ENCODE data around the gene OSBPL5. TPM values are rescaled to one million over a fixed set of nuclear protein-coding genes. Genes with fewer than 3 reads are reported as not detected.

Gene OSBPL5
- total and polyA plus RNA-seq, 9 of the 15 experiments (the other 6 are each of a cell fraction or from before 2014, with no cell fraction given): 0.06 to 14.8 (median 3.2) TPM

DNA sequence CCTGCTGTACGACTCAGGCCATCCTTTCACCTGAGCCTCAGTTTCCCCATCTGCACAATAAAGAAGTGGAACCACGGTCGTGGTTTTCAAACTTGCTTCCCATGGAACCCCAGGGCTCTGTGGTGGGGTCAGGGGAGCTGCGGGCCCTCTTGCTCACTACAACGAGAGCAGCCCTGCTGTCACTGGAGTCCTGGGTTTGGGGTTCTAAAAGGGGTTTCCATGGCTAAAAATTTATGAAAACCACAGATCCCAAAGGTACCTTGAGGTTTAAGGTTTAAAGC lies 62.5 kb downstream of the OSBPL5 start:
- Histone ChIP-seq H3K4me2 (ENCODE audit: insufficient read depth, low read length) (no peak overlapping the region), H3K4me3 (no peak overlapping the region), H3K4me1 (replicated peaks in 1 of 2; ENCODE audit: control insufficient read depth in 2 of 2, insufficient read depth in 2 of 2, low read length in 2 of 2) (peaks cover 0 to 10% of the 10 kb centered on the region in 2 experiments; a peak in 2 of 5 replicates), H3K27me3 (ENCODE audit: control insufficient read depth in 2 of 2, insufficient read depth in 2 of 2, low read length in 2 of 2) (no peaks in the 10 kb centered on the region), H3K9ac (ENCODE audit: insufficient read depth in 1 of 2, low read depth in 2 of 2, low read length in 2 of 2) (no peak overlapping the region), H3K36me3 (ENCODE audit: control insufficient read depth, insufficient read depth, low read length) (no peaks in the 10 kb centered on the region), H4K20me1 (replicated peaks; ENCODE audit: control insufficient read depth, insufficient read depth, low read length) (no peaks in the 10 kb centered on the region; the same call in 1 of the 2 replicates), H2AFZ (ENCODE audit: low read depth, low read length) (no peak overlapping the region), H3K79me2 (ENCODE audit: control insufficient read depth, insufficient read depth, low read length) (no peaks in the 10 kb centered on the region), H3K9me1 (ENCODE audit: control insufficient read depth, insufficient read depth, low read length) (no peaks in the 10 kb centered on the region), H3K9me3 (replicated peaks; ENCODE audit: control insufficient read depth, insufficient read depth, low read depth, low read length) (no peaks in the 10 kb centered on the region), H3K27ac (ENCODE audit: extremely low read depth, low read depth, low read length) (no peak overlapping the region)
- FAIRE-seq (no peak), DNase-seq (ENCODE audit: extremely low read depth in 1 of 4, low spot score in 3 of 4) (no peak), ATAC-seq (no peak)
- intact Hi-C loops (cut with micrococcal nuclease): no loop called here
- POLR2A ChIA-PET: interaction anchor here (1.0 kb wide), 1 partner anchor 238 kb away, joined by 3 read pairs; no protein-coding TSS in a partner anchor
- CTCF ChIA-PET (ENCODE audit: low intra/inter-chr PET ratio): no interaction called here
- 49% methylated on average over 5 of the region's 5 CpGs for WGBS (ENCODE audit: insufficient coverage, low coverage, missing lambda C conversion rate)
- no TSS peak for BruUV-seq (replicated peaks)
- in situ Hi-C loops (cut with MboI): no loop called here
- TF ChIP-seq CBFB (CRISPR knock-in tag; IDR thresholded peaks at IDR 0.05) (no peak), ZNF444 (CRISPR knock-in tag; IDR thresholded peaks at IDR 0.05) (no peak), ZNF23 (CRISPR knock-in tag; IDR thresholded peaks at IDR 0.05) (no peak), ZNF696 (CRISPR knock-in tag; conservative IDR thresholded peaks at IDR 0.05) (no peak)
- TF ChIP-seq, protein P1, sequence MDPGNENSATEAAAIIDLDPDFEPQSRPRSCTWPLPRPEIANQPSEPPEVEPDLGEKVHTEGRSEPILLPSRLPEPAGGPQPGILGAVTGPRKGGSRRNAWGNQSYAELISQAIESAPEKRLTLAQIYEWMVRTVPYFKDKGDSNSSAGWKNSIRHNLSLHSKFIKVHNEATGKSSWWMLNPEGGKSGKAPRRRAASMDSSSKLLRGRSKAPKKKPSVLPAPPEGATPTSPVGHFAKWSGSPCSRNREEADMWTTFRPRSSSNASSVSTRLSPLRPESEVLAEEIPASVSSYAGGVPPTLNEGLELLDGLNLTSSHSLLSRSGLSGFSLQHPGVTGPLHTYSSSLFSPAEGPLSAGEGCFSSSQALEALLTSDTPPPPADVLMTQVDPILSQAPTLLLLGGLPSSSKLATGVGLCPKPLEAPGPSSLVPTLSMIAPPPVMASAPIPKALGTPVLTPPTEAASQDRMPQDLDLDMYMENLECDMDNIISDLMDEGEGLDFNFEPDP (CRISPR knock-in tag; IDR thresholded peaks at IDR 0.05): no peak
- TF ChIP-seq, protein P2, sequence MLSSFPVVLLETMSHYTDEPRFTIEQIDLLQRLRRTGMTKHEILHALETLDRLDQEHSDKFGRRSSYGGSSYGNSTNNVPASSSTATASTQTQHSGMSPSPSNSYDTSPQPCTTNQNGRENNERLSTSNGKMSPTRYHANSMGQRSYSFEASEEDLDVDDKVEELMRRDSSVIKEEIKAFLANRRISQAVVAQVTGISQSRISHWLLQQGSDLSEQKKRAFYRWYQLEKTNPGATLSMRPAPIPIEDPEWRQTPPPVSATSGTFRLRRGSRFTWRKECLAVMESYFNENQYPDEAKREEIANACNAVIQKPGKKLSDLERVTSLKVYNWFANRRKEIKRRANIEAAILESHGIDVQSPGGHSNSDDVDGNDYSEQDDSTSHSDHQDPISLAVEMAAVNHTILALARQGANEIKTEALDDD (IDR thresholded peaks at IDR 0.05): no peak
